ENCODE data around the gene DYRK1A.

- TF ChIP-seq POLR2A (IDR thresholded peaks at IDR 0.05; ENCODE audit: low read length) (no peak), GATA1 (IDR thresholded peaks at IDR 0.05; ENCODE audit: low read depth, low read length) (no peak)
These were observed 102.9 kb downstream of the DYRK1A start for GRCh38 chr21:37469441-37469840.

Data from erythroblast (primary cell).